IMR-90 (cell line): ENCODE data around the gene TMEM256. TPM values are rescaled to one million over a fixed set of nuclear protein-coding genes. Genes with fewer than 3 reads are reported as not detected.

Experiments used
- ATAC-seq: fragments of 200-7000 bp; cut with Tn5 transposase; 2 replicates; pipeline ENCODE4 v1.9.1; 2020; ENCODE audit warnings: low read depth, mild to moderate bottlenecking, moderate library complexity
- BruUV-seq: library from RNA; stranded (reverse); fragments of 400-500 nt; replicated peaks from 2 replicates; lab custom pipeline; 2021; lab: Mats Ljungman, UMichigan
- CTCF ChIA-PET: fragments of 300-600 bp; formaldehyde crosslinking; extraction: SDS; loops from one replicate; lab custom pipeline; 2021; ENCODE audit warnings: antibody characterized with exemption; lab: Yijun Ruan, JAX
- POLR2A ChIA-PET: fragments of 300-600 bp; sonication (Branson Sonifier 250); formaldehyde crosslinking; loops from one replicate; lab custom pipeline; 2022; ENCODE audit warnings: antibody characterized with exemption; ENCODE audit not compliant: unreplicated experiment; lab: Charles Lee
- DNase-seq: peaks from one replicate; pipeline ENCODE4 v3.0.0; 2013
- H2AFZ ChIP-seq: replicated peaks from 2 replicates; pipeline ENCODE3; 2013; ENCODE audit warnings: low read length, mild to moderate bottlenecking; ENCODE audit not compliant: poor library complexity
- H2AK5ac ChIP-seq: 2 replicates; pipeline ENCODE4 v1.6.1; 2013; ENCODE audit warnings: low read depth, low read length, inconsistent platforms
- H2AK9ac ChIP-seq: replicated peaks from 2 replicates; pipeline ENCODE3; 2013; ENCODE audit warnings: mild to moderate bottlenecking, low read depth, low read length, moderate library complexity; ENCODE audit not compliant: poor library complexity
- H2BK120ac ChIP-seq: 2 replicates; pipeline ENCODE4 v1.6.1; 2013; ENCODE audit warnings: low read depth, low read length, inconsistent platforms
- H2BK15ac ChIP-seq: 3 replicates; pipeline ENCODE4 v1.6.1; 2013; ENCODE audit warnings: low read depth, low read length, inconsistent platforms
- H2BK20ac ChIP-seq: 2 replicates; pipeline ENCODE4 v1.6.1; 2013; ENCODE audit warnings: low read depth, mild to moderate bottlenecking, inconsistent platforms, low read length, moderate library complexity
- H2BK5ac ChIP-seq: 2 replicates; pipeline ENCODE4 v1.6.1; 2013; ENCODE audit warnings: mild to moderate bottlenecking, low read depth, low read length, inconsistent platforms; ENCODE audit not compliant: poor library complexity, severe bottlenecking
- H3K14ac ChIP-seq: replicated peaks from 2 replicates; pipeline ENCODE4 v1.6.1; 2013; ENCODE audit warnings: low read depth, low read length, inconsistent platforms
- H3K18ac ChIP-seq: 2 replicates; pipeline ENCODE4 v1.6.1; 2013; ENCODE audit warnings: low read depth, low read length, control low read depth
- H3K23ac ChIP-seq: 2 replicates; pipeline ENCODE4 v1.6.1; 2013; ENCODE audit warnings: low read depth, low read length, inconsistent platforms
- H3K27ac ChIP-seq: 2 replicates; pipeline ENCODE4 v1.5.1; 2013; ENCODE audit warnings: mild to moderate bottlenecking, control low read depth, low read length; ENCODE audit not compliant: insufficient read depth
- H3K27me3 ChIP-seq: 2 replicates; pipeline ENCODE4 v1.6.1; 2013; ENCODE audit warnings: low read length; ENCODE audit not compliant: control insufficient read depth, insufficient read depth
- H3K36me3 ChIP-seq: 2 replicates; pipeline ENCODE4 v1.6.1; 2013; ENCODE audit warnings: low read length, mixed read lengths; ENCODE audit not compliant: control insufficient read depth, insufficient read depth
- H3K4ac ChIP-seq: 2 replicates; pipeline ENCODE4 v1.6.1; 2013; ENCODE audit warnings: low read depth, low read length, inconsistent platforms
- H3K4me1 ChIP-seq: 2 replicates; pipeline ENCODE4 v1.6.1; 2013; ENCODE audit warnings: low read length, mixed read lengths; ENCODE audit not compliant: control insufficient read depth, insufficient read depth
- H3K4me2 ChIP-seq: 2 replicates; pipeline ENCODE4 v1.6.1; 2013; ENCODE audit warnings: low read depth, mild to moderate bottlenecking, control low read depth, low read length, moderate library complexity
- H3K4me3 ChIP-seq: 2 replicates; pipeline ENCODE4 v1.5.1; 2013; ENCODE audit warnings: low read depth, mild to moderate bottlenecking, control low read depth, low read length, moderate library complexity; ENCODE audit not compliant: insufficient read depth
- H3K56ac ChIP-seq: 2 replicates; pipeline ENCODE4 v1.6.1; 2013; ENCODE audit warnings: low read length, inconsistent platforms; ENCODE audit not compliant: insufficient read depth; ENCODE audit errors: extremely low read depth
- H3K79me1 ChIP-seq, 2 experiments: 2 replicates each; pipeline ENCODE4 v1.6.1; 2013; ENCODE audit warnings: low read length in 2 of 2, inconsistent platforms in 1 of 2, low read depth in 1 of 2
- H3K9ac ChIP-seq: 2 replicates; pipeline ENCODE4 v1.6.1; 2013; ENCODE audit warnings: low read depth, low read length, control low read depth
- H3K9me1 ChIP-seq: 2 replicates; pipeline ENCODE4 v1.6.1; 2013; ENCODE audit warnings: low read length, inconsistent platforms; ENCODE audit not compliant: insufficient read depth
- H3K9me3 ChIP-seq: 2 replicates; pipeline ENCODE4 v1.6.1; 2013; ENCODE audit warnings: low read length; ENCODE audit not compliant: control insufficient read depth, insufficient read depth
- H4K20me1 ChIP-seq: 2 replicates; pipeline ENCODE4 v1.6.1; 2013; ENCODE audit warnings: low read length, inconsistent platforms; ENCODE audit not compliant: insufficient read depth
- H4K5ac ChIP-seq: 2 replicates; pipeline ENCODE4 v1.6.1; 2013; ENCODE audit warnings: mild to moderate bottlenecking, low read depth, low read length, control low read depth
- H4K8ac ChIP-seq, 2 experiments: 2 replicates each; pipeline ENCODE4 v1.6.1; 2013; ENCODE audit warnings: low read depth in 2 of 2, low read length in 2 of 2, control low read depth in 1 of 2, inconsistent platforms in 1 of 2
- H4K91ac ChIP-seq: 2 replicates; pipeline ENCODE4 v1.6.1; 2013; ENCODE audit warnings: low read depth, low read length, inconsistent platforms; ENCODE audit not compliant: insufficient read depth
- CEBPB ChIP-seq: IDR thresholded peaks from 2 replicates; pipeline ENCODE4 v1.6.1; 2012; ENCODE audit warnings: low read depth, low read length, improper control_type of control experiment
- WGBS, 2 experiments: methylation state at CpG; one replicate each; pipeline versions ENCODE4 v1.1.5 to v1.1.7; 2013; ENCODE audit warnings: missing lambda C conversion rate in 2 of 2; ENCODE audit not compliant: insufficient read length in 1 of 2; ENCODE audit errors: extremely low coverage in 2 of 2; 5-methylcytosine and 5-hydroxymethylcytosine counted together
- dilution Hi-C: fragments of 300-500 bp; cut with HindIII; formaldehyde crosslinking; loops from one replicate; pipeline ENCODE4 v1.14.3; 2018; ENCODE audit warnings: low sequenced_read_pairs; ENCODE audit not compliant: unreplicated experiment
- in situ Hi-C: fragments of 300-500 bp; cut with MboI; formaldehyde crosslinking; loops from 3 replicates; pipeline ENCODE4 v1.14.3; 2019; ENCODE audit warnings: low sequenced_read_pairs, inconsistent platforms, mixed read lengths
- intact Hi-C: fragments of 100-400 bp; cut with micrococcal nuclease; formaldehyde crosslinking; loops from 2 replicates; pipeline ENCODE4 v1.10.0; 2022
- polyA plus RNA-seq, 3 experiments: library from polyadenylated mRNA; depleted of rRNA; stranded (reverse); fragments of >200 nt; gene quantifications; 2 replicates each; pipeline ENCODE4 v1.2.3, GENCODE V29; 2012; ENCODE audit warnings: low replicate concordance in 1 of 3
- total RNA-seq: library from RNA; depleted of rRNA; stranded (reverse); fragments of >200 nt; gene quantifications from 2 replicates; pipeline ENCODE4 v1.2.3, GENCODE V29; 2012
- TF ChIP-seq, protein P1 (sequence below): fragments of 150-350 bp; IDR thresholded peaks from 2 replicates; pipeline ENCODE4 v1.6.1; 2016; ENCODE audit warnings: low read depth, mild to moderate bottlenecking, low read length, moderate library complexity, borderline replicate concordance
- TF ChIP-seq, protein P2 (sequence below): conservative IDR thresholded peaks from 2 replicates; pipeline ENCODE4 v1.5.1; 2012; ENCODE audit warnings: mild to moderate bottlenecking, low read depth, low read length, improper control_type of control experiment

Gene TMEM256
- total and polyA plus RNA-seq, 2 of the 4 experiments (the other 2 are of a cell fraction): 38.4 to 174 TPM

DNA sequence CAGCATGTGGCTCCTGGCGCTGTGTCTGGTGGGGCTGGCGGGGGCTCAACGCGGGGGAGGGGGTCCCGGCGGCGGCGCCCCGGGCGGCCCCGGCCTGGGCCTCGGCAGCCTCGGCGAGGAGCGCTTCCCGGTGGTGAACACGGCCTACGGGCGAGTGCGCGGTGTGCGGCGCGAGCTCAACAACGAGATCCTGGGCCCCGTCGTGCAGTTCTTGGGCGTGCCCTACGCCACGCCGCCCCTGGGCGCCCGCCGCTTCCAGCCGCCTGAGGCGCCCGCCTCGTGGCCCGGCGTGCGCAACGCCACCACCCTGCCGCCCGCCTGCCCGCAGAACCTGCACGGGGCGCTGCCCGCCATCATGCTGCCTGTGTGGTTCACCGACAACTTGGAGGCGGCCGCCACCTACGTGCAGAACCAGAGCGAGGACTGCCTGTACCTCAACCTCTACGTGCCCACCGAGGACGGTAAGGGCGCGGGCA is 4.4 kb upstream of the TMEM256 start:
- no peak overlapping the region for H2AK5ac ChIP-seq
- no peak overlapping the region for H3K18ac ChIP-seq
- no peak overlapping the region for H3K4me3 ChIP-seq
- no peak overlapping the region for H2BK20ac ChIP-seq
- H4K8ac ChIP-seq: no peak overlapping the region
- peaks cover 9% of the 10 kb centered on the region for H3K4me1 ChIP-seq
- no peak overlapping the region for H2BK5ac ChIP-seq
- no peak for DNase-seq
- H4K91ac ChIP-seq: no peak overlapping the region
- ATAC-seq: no peak
- no peak overlapping the region for H3K4ac ChIP-seq
- no peak overlapping the region for H3K9ac ChIP-seq
- H3K27ac ChIP-seq: no peak overlapping the region
- H3K9me3 ChIP-seq: no peaks in the 10 kb centered on the region
- TF ChIP-seq, protein P1, sequence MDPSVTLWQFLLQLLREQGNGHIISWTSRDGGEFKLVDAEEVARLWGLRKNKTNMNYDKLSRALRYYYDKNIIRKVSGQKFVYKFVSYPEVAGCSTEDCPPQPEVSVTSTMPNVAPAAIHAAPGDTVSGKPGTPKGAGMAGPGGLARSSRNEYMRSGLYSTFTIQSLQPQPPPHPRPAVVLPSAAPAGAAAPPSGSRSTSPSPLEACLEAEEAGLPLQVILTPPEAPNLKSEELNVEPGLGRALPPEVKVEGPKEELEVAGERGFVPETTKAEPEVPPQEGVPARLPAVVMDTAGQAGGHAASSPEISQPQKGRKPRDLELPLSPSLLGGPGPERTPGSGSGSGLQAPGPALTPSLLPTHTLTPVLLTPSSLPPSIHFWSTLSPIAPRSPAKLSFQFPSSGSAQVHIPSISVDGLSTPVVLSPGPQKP: no peak
- TF ChIP-seq, protein P2, sequence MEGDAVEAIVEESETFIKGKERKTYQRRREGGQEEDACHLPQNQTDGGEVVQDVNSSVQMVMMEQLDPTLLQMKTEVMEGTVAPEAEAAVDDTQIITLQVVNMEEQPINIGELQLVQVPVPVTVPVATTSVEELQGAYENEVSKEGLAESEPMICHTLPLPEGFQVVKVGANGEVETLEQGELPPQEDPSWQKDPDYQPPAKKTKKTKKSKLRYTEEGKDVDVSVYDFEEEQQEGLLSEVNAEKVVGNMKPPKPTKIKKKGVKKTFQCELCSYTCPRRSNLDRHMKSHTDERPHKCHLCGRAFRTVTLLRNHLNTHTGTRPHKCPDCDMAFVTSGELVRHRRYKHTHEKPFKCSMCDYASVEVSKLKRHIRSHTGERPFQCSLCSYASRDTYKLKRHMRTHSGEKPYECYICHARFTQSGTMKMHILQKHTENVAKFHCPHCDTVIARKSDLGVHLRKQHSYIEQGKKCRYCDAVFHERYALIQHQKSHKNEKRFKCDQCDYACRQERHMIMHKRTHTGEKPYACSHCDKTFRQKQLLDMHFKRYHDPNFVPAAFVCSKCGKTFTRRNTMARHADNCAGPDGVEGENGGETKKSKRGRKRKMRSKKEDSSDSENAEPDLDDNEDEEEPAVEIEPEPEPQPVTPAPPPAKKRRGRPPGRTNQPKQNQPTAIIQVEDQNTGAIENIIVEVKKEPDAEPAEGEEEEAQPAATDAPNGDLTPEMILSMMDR: no peak
- TF ChIP-seq CEBPB: no peak
- dilution Hi-C loops: no loop called here
- H3K36me3 ChIP-seq: peaks cover 29% of the 10 kb centered on the region
- in situ Hi-C loops: no loop called here
- no peak overlapping the region for H3K4me2 ChIP-seq
- intact Hi-C loops: no loop called here
- no peak overlapping the region for H2BK120ac ChIP-seq
- no peak overlapping the region for H4K5ac ChIP-seq
- no peak overlapping the region for H3K23ac ChIP-seq
- WGBS, 2 experiments: 82% methylated on average over 47 of the region's 58 CpGs; no CpG with 5 or more reads in 1 of the 2 experiments
- H3K9me1 ChIP-seq: peaks cover 4% of the 10 kb centered on the region; the same call in 1 of the 2 replicates
- H2AK9ac ChIP-seq: no peak overlapping the region
- H2AFZ ChIP-seq: no peak overlapping the region
- ChIA-PET POLR2A (no interaction called here), CTCF (no interaction called here)
- no peak overlapping the region for H3K56ac ChIP-seq
- no peak overlapping the region for H3K14ac ChIP-seq
- H4K20me1 ChIP-seq: peaks cover 7% of the 10 kb centered on the region
- H3K27me3 ChIP-seq: no peaks in the 10 kb centered on the region
- no TSS peak for BruUV-seq
- peaks cover 1 to 36% of the 10 kb centered on the region in 2 experiments for H3K79me1 ChIP-seq
- H2BK15ac ChIP-seq: no peak overlapping the region
